Measurements from ENCODE around the gene KCNAB2.

KCNAB2 gene

DNA sequence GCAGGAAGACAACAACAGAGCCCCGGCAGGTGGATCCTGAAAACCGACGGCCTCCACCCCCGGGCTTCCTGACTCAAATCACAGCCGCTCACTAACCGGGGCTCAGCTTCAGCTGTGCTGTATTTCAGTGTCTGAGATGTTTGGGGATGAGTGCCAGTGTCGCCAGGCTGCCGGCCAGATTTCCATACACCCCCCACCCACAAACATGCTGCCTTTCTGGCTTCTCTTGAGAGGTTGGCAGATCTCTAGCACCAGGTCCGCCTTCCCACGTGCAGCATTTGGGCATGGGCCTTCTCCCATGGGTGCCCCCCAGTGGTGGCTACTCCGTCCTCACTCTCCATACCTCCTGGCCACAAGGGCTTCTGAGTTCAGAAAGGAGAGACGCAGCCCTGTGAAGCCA, 34.8 kb downstream of the KCNAB2 start:
- DNase-seq (ENCODE audit: low read depth, low spot score), result no peak

DNA sequence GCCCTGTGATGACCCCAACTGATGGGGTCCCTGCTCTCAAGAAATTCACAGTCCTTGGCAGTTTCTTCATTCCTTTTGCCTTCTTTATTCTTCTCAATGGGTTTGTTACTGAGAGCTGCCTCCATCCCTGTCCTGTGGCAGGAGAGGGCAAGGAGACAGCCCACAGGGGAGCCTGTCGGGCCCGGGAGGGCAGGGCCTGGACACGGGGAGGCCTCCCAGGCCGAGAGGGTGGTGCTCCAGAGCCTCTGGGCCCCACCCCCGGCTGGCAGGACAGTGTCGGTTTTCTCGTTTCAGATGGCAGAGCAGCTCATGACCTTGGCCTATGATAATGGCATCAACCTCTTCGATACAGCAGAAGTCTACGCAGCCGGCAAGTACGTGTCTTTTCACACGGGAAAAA, 36.2 kb downstream of the KCNAB2 start:
- DNase-seq (ENCODE audit: low read depth, low spot score), result no peak

DNA sequence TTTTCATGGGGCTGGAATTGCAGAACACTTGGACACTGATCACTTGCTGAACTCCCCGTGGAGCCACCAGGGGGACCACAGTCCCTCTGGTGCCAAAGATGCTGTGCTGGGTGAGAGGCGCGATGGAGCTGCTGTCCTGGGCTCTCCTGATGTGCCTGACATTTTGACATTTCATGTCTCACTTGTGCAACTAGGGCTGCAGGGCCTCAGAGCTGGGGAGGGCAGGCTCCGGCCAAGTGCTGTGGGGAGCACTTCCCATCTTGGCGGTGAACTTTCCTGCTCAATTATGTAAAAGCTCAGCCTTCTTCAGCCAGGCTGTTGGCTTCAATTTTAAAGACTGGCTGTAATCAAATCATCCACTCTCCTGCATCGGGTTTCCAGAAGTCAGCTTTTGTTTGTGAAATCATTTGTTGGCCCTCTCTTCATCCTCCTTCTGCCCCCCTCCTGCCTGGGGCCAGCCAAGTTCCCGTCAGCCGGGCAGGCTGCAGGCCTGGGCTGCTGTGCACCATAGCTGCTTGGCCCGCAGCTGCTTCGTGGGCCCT, 36.8 kb downstream of the KCNAB2 start:
- no peak for DNase-seq (ENCODE audit: low read depth, low spot score)

DNA sequence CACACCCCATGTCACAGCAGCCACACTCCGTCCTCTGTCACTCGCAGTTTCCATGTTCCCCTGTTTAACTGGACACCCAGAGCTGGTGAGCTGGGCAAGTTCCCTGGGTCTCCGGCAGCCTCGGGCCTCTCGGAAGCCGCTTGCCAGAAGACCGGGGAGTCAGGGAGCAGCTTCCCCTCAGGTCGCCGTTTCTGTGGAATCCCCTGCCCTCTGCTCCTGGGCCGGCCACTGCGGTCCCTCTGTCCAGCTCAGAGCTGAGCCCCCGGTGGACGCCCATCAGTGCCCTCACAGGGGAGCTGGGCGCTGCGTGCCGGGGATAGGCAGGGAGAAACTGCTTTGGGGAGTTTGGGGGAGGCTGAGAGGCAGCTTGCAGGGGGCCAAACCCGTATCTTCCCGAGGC, 37.7 kb downstream of the KCNAB2 start:
- DNase-seq (ENCODE audit: low read depth, low spot score), result no peak

DNA sequence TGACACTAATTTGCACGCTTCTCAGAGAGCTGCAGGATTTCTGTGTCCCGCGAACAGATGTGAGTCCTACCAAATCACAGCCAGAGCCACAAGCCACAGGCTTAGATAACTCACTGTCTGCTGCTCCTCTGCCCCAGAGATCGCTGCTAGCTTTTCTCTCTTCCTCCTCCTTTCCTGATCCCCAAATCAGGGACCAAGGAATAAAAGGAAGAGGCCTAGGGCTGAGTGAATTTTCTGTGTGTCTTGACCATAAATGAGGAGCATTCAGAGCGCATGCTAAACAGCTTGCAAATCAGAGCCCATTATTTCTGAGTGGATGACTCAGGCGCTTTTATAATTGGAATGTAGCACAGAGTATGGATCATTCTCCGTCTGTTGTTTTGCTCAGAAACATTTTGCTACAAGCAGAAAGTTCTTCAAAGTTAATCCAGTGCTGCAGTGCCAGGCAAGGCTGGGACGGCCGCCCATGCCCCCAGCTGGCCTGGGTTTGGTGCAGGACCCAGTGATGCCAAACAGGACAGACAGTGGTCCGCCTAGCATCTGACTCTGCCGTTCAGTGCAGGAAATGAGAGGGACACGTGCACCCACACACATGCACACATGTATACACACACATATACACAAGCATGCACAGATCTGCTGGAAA, 38.2 kb downstream of the KCNAB2 start:
- no peak for DNase-seq (ENCODE audit: low read depth, low spot score)

DNA sequence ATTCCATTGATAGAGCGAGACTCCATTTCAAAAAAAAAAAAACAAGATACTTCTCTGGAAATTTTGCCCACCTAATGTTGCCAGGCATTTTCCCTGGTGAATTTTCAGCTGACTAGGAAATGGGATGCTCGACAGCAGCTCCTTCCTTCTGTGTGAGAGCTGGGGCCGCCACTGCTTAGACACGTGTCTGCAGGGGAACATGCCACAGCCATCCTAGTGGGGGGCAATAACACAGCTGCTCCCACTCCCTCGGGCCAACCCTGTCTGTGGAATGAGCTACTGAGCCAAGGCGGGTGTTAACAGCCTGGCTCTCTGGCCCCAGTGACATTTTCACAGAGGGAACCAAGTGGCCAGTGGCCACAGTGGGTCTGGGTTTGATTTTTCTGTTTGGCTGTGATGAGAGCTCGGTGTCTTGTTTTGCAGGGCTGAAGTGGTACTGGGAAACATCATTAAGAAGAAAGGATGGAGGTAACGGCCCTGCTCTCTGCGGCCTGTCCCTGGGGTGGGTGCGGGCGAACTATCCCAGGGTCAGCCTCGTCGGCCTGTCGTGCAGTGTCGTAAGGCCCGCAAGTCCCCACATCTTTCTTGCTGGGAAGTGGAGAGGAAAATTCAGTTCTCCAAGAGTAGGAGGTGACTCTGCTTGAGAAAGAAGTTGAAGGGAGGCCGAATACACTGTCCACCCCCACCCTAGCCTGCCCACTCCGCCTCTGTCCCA, 39.2 kb downstream of the KCNAB2 start:
- DNase-seq (ENCODE audit: low read depth, low spot score), result no peak

DNA sequence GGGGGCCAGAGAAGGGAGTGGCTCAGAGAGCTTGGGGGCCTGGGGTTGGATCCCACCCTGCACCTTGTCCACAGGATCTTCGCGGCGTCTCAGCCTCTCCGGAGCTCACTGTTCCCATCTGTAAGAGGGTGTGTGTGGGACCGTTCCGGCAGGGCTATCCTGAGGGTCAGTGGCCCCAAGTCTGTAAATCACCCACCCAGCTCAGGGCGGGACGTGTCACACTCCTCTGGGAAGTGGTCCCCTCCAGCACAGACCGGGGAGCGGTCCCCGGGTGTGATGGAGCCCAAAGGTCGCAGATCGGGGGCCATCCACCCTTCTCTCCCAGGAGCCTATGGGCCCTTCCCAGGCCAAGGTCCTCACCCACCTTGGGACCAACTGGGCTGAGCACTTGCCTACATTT, 40.0 kb downstream of the KCNAB2 start:
- DNase-seq (ENCODE audit: low read depth, low spot score), result no peak

DNA sequence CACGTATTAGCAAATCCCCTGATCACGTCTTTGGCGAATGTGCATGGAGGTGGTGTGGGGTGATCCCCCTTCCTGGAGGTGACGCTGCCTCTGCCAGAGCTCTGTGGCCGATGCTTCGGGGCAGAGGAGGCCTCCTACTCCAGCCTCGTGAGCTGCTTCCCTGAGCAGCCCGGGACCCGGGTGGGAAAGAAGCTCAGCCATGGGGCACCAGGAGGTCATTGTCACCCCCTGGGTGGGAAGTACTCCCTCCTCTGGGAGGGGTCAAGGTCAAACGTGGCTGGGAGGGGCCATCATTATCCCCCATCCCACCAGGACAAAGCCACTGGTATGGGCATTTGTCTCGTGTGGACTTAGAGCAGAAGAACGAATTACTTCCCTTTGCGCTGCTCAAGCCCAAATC, 40.7 kb downstream of the KCNAB2 start:
- DNase-seq (ENCODE audit: low read depth, low spot score), result no peak

DNA sequence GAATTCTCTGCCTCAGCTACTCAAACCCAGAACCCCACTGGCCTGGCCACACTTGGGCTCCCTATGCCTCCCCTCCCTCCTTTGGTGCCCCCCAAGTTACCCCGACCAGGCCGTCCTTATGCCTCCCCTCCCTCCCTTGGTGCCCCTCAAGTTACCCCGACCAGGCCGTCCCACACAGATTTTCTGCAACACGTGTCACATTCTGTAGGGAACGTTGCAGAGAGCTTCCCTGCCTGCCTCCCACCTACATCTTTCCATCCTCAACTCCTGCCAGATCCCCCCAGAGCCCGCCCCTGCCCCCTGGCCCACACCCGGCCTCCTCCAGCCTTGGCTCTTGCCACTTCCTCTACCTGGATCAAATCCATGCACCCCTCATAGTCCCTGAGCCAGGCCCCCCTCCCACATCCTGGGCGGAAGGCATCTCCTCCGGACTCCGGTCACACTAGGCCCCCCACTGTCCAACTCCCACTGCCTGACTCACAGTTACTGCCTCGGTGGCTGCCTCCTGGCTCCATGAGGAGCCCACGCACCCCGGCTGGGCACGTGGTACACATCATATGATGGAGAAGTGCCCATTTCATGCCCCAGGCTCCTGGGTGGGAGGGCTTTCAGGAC, 41.2 kb downstream of the KCNAB2 start:
- DNase-seq (ENCODE audit: low read depth, low spot score), result no peak

DNA sequence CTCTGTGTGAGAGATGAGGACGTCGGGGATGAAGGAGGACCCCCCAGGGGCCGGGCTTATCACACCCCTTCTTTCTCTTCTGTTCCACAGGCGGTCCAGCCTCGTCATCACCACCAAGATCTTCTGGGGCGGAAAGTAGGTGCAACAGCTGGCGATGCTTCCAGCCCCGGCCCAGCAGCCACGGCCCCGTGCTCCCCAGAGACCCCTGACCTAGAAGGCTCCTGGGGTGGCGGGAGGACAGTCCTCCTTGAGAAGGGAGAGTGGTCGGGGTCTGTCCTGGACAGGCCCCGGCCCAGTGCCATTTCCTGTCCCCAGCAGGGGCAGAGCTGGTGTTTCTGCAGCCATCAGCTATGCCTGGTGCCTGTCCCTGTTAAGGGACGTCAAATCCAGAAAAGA, 41.7 kb downstream of the KCNAB2 start:
- DNase-seq (ENCODE audit: low read depth, low spot score), result no peak

DNA sequence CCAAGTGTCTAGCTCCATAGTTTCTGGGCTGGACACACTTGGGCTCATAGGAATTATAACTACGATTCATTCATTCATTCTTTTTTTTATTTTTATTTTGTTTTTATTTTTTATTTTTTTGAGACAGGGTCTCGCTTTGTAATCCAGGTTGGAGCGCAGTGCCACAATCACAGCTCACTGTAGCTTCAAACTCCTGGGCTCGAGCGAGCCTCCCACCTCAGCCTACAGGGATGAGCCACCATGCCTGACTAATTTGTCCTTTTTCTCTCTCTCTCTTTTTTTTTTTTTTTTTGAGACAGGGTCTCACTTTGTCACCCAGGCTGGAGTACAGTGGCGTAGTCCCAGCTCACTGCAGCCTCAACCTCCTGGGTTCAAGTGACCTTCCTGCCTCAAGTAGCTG, 42.3 kb downstream of the KCNAB2 start:
- no peak for DNase-seq (ENCODE audit: low read depth, low spot score)

DNA sequence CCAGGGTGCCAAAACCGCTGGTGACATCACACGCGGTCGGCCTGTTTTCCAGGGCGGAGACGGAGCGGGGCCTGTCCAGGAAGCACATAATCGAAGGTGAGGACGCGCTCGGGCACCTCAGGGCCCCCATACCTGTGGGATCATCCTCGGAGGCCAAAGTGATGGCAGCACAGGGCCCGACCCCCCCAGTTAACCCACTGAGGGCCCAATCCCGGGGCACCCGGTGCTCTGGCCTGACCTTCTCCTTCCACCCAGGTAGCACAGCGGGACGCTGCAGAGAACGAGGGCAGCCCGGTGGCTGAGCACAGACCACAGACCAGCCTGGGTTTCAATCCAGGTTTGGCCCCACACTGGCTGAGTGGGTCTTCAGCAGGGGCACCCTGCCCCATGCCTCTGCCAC, 43.3 kb downstream of the KCNAB2 start:
- no peak for DNase-seq (ENCODE audit: low read depth, low spot score)

DNA sequence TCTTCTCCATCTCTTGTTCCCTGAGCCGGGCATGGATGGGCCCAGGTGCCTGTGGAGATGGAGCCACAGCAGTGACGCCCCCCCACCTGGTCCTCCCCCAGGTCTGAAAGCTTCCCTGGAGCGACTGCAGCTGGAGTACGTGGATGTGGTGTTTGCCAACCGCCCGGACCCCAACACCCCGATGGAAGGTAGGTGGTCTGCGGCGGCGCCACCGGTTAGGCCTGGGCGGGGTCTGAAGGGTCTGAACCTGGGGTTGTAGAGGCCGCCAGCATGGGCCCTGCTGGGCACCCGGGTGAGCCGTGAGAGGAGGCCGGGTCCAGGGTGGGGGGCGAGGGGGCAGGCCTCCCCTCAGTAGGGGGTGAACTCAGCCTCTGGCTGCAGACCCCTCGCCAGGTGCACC, 44.6 kb downstream of the KCNAB2 start:
- no peak for DNase-seq (ENCODE audit: low read depth, low spot score)

DNA sequence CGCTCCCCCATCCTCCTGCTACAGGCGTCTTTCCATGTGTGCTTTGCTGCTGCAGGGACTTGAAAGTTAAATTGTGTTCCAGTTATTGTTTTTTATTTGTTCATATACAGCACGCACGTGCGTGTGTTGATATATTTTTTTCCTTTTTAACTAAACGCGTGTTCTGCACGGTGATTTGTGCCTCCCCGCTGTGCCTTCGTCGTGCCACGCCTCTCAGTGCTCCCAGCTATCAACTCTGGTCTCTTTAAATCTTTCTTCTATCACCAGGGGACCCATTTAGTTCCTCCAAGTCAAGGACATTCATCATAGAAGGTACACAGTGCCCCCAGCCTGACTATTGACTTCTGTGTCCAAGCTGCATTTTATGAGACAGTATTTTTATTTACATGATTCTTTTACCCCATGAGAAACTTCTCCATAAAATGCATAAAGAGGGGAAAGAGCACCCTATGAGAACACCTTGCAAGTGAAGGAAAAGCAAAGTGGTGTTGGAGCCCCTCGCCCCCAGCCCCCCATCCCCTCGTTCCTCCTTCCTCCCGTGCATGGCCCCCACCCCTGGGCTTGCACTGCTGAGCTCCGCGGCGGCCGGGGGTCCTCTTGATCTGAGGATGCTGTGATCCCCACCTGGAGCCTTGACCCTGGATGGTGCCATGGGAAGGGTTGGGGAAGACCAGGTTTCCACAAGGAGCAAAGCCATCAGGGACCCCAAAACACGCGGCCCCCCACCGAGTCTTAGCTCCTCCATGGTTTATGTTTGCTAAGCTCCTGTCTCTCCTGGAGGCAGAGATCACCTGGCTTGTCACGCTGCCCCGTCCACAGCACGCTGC, 45.5 kb downstream of the KCNAB2 start:
- no peak for DNase-seq (ENCODE audit: low read depth, low spot score)

DNA sequence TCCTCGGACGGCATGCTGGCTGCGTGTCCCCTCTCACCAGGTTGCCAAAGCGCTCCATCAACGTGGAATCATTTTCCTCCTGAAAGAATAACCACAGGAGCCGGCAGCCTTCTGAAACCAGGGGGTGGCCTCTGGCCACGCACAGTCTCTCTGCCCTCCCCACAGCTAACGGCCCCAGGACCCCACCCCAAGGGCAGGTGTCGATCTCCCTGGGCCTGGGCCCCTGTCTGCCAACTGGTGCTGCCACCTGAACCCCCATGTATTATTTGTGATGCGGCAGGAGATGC, 46.1 kb downstream of the KCNAB2 start:
- no peak for DNase-seq (ENCODE audit: low read depth, low spot score)

DNA sequence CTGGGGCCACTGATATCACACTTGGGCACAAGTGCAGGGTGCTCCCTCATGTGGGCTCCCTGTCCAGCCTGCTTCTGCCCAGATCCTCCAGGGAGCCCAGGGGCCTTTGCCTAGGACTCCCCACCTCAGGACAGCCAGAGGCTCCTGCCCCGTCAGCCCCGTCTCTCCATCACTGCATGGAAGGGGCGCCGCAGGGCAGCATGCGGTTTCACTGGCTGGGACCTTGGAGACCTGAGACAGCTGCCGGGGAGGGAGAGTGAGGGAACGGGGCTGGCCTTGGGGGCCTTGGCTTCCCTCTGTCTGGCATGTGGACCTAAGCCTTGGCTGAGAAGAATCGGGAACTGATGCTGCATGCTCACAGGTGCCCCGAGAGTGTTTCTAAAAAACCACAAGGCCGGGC, 46.5 kb downstream of the KCNAB2 start:
- no peak for DNase-seq (ENCODE audit: low read depth, low spot score)

DNA sequence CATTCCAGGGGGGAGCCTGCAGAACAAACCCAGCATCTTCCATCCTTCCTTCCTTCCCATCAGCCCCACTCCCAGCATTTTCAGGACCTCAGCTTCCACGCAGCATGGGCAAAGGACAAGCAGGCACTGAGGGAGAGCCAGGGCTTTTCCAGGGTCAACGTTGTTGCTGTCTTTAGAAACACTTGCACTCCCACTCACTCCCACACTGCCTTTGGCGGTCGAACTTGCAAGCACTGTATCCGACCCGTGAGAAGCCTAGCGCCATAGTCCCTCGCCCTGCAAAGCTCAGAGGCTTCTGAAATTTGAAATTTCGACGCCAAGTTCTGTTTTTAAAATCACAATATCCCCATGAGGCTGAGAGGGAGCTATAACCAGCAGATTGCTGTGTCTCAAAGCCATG, 47.4 kb downstream of the KCNAB2 start:
- DNase-seq (ENCODE audit: low read depth, low spot score), result no peak

DNA sequence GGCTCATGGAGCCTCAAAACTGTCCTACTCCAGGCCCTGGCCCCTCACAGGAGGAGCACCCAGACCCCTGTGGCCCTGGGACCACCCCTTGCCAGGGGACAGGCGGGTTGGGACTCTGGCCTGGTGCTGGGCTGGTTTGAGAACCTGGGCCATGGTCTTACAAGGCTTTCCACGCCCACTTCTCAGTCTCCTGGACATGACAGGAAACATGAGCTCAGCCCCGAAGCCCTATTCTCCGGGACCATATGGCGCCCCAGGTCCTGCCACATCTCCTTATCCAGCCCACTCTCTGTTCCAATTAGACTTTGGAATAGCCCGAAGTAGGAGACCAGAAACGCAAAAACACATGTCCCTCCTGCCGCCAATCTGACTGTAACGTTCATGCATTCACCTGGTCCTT, 47.9 kb downstream of the KCNAB2 start:
- no peak for DNase-seq (ENCODE audit: low read depth, low spot score)

DNA sequence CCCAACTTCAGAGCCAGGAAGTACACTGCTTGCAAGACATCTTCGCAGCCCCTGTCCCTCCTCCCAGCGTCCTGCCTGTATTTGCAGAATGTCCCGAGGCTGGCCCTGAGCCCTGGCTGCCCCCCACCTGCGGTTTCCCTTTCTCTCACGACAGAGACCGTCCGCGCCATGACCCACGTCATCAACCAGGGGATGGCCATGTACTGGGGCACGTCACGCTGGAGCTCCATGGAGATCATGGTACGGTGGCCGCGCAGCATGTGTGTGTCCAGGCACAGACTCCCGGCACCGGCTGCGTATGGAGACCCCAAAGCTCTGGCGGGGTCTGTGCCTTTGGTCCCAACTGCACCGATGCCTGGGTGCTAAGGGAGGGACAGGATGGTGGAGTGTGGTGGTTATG, 48.6 kb downstream of the KCNAB2 start:
- DNase-seq (ENCODE audit: low read depth, low spot score), result no peak

DNA sequence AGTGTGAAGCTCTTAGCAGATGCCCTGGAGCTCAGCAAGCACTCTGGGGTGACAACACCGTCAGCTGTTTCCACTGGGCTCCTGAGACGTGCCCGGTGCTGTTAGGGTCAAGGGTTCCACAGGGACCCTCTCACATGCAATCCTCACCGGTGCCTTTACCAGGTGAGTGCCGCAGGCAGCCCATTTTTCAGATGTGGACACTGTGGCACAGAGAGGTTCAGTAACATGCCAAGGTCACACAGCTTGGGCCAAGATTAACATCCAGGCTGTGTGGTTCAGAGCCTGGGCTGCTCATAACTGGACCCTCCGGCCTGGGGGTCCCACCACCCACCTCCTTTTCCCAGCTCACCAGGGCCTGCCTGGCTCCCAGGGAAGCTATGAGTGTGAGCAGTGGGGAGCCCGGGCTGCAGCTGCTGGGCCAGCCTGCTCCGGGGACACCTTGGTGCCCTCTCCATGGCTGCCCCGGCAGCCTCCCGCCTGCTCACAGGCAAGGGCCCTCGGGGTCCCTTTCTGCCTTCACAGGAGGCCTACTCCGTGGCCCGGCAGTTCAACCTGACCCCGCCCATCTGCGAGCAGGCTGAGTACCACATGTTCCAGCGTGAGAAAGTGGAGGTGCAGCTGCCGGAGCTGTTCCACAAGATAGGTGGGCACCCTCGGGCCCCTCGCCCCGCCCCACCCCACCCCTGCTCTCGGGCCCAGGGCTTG, 49.3 kb downstream of the KCNAB2 start:
- DNase-seq (ENCODE audit: low read depth, low spot score), result no peak

DNA sequence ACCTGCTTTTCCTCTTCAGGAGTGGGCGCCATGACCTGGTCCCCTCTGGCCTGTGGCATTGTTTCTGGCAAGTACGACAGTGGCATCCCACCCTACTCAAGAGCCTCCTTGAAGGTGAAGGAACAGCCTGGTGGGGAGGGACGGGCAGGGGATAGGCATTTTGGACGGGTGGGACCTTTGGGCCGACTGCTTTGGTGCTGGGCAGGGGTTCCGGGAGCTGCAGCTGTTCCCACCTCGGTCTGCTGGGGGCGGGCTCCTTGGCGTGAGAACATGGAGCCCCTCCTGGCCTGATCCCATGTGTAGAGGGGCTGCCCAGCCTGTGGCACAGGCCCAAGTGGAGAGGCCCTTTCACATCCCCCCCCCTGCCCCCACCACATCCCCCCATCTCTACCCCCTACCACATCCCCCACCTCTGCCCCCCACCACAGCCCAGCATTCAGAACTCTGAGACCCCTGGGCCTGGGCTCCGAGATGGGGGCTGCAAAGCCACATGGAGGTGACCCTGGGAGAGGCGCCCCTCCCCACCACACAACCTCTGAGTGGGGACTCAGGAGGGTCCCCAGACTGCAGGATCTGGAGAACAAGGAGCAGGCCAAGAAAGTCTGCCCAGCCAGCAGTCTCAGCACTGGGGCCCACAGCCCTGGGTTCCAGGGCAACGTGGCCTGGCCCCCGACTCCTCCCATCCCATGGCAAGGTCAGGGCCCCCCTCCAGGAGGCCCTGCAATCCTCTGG, 50.0 kb downstream of the KCNAB2 start:
- no peak for DNase-seq (ENCODE audit: low read depth, low spot score)

All from ELF-1 (cell line).